Ishikawa (cell line): ENCODE results near the gene RNF11.

Experiments used
- CEBPB ChIP-seq: IDR thresholded peaks from 2 replicates; pipeline ENCODE4 v1.6.1; 2012
- CREB1 ChIP-seq: IDR thresholded peaks from 2 replicates; pipeline ENCODE4 v1.6.1; 2012; ENCODE audit warnings: low read depth
- EGR1 ChIP-seq: IDR thresholded peaks from 2 replicates; pipeline ENCODE4 v1.6.1; 2012
- EP300 ChIP-seq: IDR thresholded peaks from 2 replicates; pipeline ENCODE4 v1.6.1; 2012; ENCODE audit warnings: borderline replicate concordance
- FOXM1 ChIP-seq: IDR thresholded peaks from 2 replicates; pipeline ENCODE4 v1.6.1; 2012; ENCODE audit warnings: low read depth, borderline replicate concordance
- NFIC ChIP-seq: IDR thresholded peaks from 2 replicates; pipeline ENCODE4 v1.6.1; 2012
- RAD21 ChIP-seq: IDR thresholded peaks from 2 replicates; pipeline ENCODE4 v1.6.1; 2012; ENCODE audit warnings: low read depth
- REST ChIP-seq: IDR thresholded peaks from 2 replicates; pipeline ENCODE4 v1.6.1; 2012; ENCODE audit warnings: low read depth, mild to moderate bottlenecking
- TAF1 ChIP-seq: IDR thresholded peaks from 2 replicates; pipeline ENCODE4 v1.6.1; 2012; ENCODE audit warnings: low read depth, mild to moderate bottlenecking
- TCF12 ChIP-seq: IDR thresholded peaks from 2 replicates; pipeline ENCODE4 v1.6.1; 2012; ENCODE audit warnings: low read depth
- TEAD4 ChIP-seq: IDR thresholded peaks from 2 replicates; pipeline ENCODE4 v1.6.1; 2012
- YY1 ChIP-seq: IDR thresholded peaks from 2 replicates; pipeline ENCODE4 v1.6.1; 2012; ENCODE audit warnings: low read depth
- ZBTB7A ChIP-seq: IDR thresholded peaks from 2 replicates; pipeline ENCODE4 v1.6.1; 2012; ENCODE audit warnings: low read depth
- TF ChIP-seq, protein P1 (sequence below): IDR thresholded peaks from 2 replicates; pipeline ENCODE4 v1.6.1; 2012
- TF ChIP-seq, protein P2 (sequence below): IDR thresholded peaks from 2 replicates; pipeline ENCODE4 v1.6.1; 2012

The RNF11 gene

GRCh38 chr1:51249445-51249844, 13.4 kb downstream of the RNF11 start:
- TF ChIP-seq EGR1 = no peak
- TF ChIP-seq TCF12 = no peak
- no peak for TF ChIP-seq EP300
- TF ChIP-seq YY1 = no peak
- no peak for TF ChIP-seq RAD21
- TF ChIP-seq FOXM1 = no peak
- no peak for TF ChIP-seq TEAD4
- TF ChIP-seq NFIC = no peak
- TF ChIP-seq CEBPB = no peak
- TF ChIP-seq ZBTB7A = no peak

DNA sequence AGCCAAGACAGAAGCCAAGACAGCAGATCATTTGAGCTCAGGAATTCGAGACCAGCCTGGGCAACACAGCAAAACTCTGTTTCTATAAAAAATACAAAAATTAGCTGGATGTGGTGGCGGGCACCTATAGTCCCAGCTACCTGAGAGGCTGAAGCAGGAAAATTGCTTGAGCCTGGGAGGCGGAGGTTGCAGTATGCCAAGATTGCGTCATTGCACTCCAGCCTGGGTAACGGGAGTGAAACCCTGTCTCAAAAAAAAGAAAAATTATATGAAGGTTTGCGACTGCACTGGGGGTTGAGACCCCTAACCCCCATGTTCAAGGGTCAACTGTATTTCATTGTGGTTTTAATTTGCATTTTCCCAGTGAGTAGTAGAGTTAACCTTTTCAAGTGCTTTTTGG, 16.3 kb downstream of the RNF11 start:
- TF ChIP-seq RAD21 = no peak
- no peak for TF ChIP-seq CREB1
- TF ChIP-seq YY1 = no peak
- TF ChIP-seq, protein P1, sequence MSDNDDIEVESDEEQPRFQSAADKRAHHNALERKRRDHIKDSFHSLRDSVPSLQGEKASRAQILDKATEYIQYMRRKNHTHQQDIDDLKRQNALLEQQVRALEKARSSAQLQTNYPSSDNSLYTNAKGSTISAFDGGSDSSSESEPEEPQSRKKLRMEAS = no peak
- no peak for TF ChIP-seq TCF12
- TF ChIP-seq NFIC = no peak
- no peak for TF ChIP-seq TEAD4
- TF ChIP-seq EGR1 = no peak
- TF ChIP-seq ZBTB7A = no peak
- TF ChIP-seq FOXM1 = no peak
- TF ChIP-seq REST = no peak
- no peak for TF ChIP-seq TAF1
- TF ChIP-seq EP300 = no peak

DNA sequence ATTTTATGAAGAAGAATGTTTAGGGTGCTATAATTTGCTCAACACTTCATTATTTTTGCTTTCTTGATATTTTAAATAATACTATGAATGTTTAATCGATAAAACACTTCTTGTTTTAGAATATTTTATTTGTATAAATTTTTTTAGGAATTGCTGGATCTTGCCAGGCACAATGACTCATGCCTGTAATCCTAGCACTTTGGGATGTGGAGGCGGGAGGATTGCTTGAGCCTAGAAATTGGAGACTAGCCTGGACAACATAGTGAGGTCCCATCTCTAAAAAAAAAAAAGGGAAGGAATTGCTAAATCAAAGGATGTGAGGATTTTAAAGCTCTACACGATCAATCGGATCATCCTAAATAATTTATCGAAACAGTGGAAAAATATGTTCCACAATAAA, 17.6 kb downstream of the RNF11 start:
- no peak for TF ChIP-seq TEAD4

GRCh38 chr1:51255331-51255730, 19.3 kb downstream of the RNF11 start:
- TF ChIP-seq, protein P1 = no peak
- peak; percentile 46; the same call in 1 of the 2 replicates for TF ChIP-seq EGR1

- TF ChIP-seq YY1 = no peak
- no peak for TF ChIP-seq EP300
- no peak for TF ChIP-seq RAD21
These were observed 27.2 kb downstream of the RNF11 start for GRCh38 chr1:51263147-51263877.

- no peak for TF ChIP-seq EGR1
- TF ChIP-seq CREB1 = no peak
- no peak for TF ChIP-seq TAF1
- no peak for TF ChIP-seq NFIC
- no peak for TF ChIP-seq RAD21
- TF ChIP-seq FOXM1 = no peak
These were observed 28.4 kb downstream of the RNF11 start for GRCh38 chr1:51264451-51264850.

DNA sequence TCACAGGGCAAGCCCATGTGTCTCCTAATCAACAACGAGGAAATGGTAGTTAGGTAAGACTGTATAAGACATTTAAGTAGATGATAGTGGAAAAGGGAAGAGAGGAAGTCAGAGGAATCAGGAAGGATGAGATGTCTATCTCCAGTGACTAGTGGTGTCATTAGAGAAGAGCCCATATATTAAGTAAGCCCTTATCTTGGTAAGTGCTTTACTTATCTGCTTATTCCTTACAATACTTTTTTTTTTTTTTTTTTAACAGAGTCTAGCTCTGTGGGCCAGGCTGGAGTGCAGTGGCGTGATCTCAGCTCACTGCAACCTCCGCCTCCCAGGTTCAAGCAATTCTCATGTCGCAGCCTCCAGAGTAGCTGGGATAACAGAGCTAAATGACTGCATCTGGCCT, 29.5 kb downstream of the RNF11 start:
- no peak for TF ChIP-seq TCF12
- no peak for TF ChIP-seq YY1
- no peak for TF ChIP-seq EGR1
- no peak for TF ChIP-seq FOXM1
- TF ChIP-seq TAF1 = no peak
- TF ChIP-seq ZBTB7A = no peak
- no peak for TF ChIP-seq CEBPB

GRCh38 chr1:51266181-51266580, 30.1 kb downstream of the RNF11 start:
- no peak for TF ChIP-seq TEAD4

DNA sequence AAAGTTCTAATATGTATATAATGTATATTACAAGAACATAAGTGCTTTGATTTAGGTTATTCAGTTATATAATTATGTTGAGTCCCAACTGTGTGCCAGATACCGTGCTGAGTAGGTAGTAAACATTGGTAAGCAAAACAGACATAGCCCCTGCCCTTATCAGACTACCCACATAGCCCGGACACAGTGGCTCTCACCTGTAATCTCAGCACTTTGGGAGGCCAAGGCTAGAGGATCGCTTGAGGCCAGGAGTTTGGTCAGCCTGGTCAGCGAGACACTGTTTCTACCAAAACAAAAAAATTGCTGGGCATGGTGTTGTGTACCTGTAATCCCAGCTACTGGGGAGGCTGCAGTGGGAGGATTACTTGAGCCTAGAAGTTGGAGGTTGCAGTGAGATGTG, 30.7 kb downstream of the RNF11 start:
- no peak for TF ChIP-seq CEBPB
- no peak for TF ChIP-seq REST
- no peak for TF ChIP-seq RAD21
- no peak for TF ChIP-seq ZBTB7A
- no peak for TF ChIP-seq TEAD4
- no peak for TF ChIP-seq EP300
- TF ChIP-seq TCF12 = no peak
- TF ChIP-seq CREB1 = no peak
- no peak for TF ChIP-seq FOXM1
- TF ChIP-seq YY1 = no peak
- no peak for TF ChIP-seq EGR1
- TF ChIP-seq, protein P2, sequence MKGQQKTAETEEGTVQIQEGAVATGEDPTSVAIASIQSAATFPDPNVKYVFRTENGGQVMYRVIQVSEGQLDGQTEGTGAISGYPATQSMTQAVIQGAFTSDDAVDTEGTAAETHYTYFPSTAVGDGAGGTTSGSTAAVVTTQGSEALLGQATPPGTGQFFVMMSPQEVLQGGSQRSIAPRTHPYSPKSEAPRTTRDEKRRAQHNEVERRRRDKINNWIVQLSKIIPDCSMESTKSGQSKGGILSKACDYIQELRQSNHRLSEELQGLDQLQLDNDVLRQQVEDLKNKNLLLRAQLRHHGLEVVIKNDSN = no peak
- TF ChIP-seq TAF1 = no peak
- TF ChIP-seq, protein P1 = no peak
- TF ChIP-seq NFIC = no peak
